ENCODE data around the gene SH3GL3.
A peak's percentile ranks its signal among the peaks of the same experiment; 100 is the strongest.

The SH3GL3 gene

GRCh38 chr15:83477808-83478537 lies 30.8 kb downstream of the SH3GL3 start:
- H3K4me1 ChIP-seq (ENCODE audit: control insufficient read depth, insufficient read depth, low read length) = peaks cover 41% of the 10 kb centered on the region
- H3K36me3 ChIP-seq (ENCODE audit: control insufficient read depth, insufficient read depth, low read length) = no peaks in the 10 kb centered on the region
- H3K9ac ChIP-seq (ENCODE audit: low read depth, low read length) = no peak overlapping the region
- no peaks in the 10 kb centered on the region for H3K27me3 ChIP-seq (ENCODE audit: control insufficient read depth, insufficient read depth, low read length)
- no peak overlapping the region for H3K4me3 ChIP-seq (ENCODE audit: low read depth, low read length)
- H3K27ac ChIP-seq (ENCODE audit: low read depth, low read length) = no peak overlapping the region
- H3K9me3 ChIP-seq (ENCODE audit: control insufficient read depth, insufficient read depth, low read length) = no peaks in the 10 kb centered on the region

- no peak overlapping the region for H3K27ac ChIP-seq (ENCODE audit: low read depth, low read length)
- H3K4me3 ChIP-seq (ENCODE audit: low read depth, low read length) = no peak overlapping the region
- H3K9ac ChIP-seq (ENCODE audit: low read depth, low read length) = no peak overlapping the region
- no peaks in the 10 kb centered on the region; the same call in 1 of the 2 replicates for H3K9me3 ChIP-seq (ENCODE audit: control insufficient read depth, insufficient read depth, low read length)
- no peaks in the 10 kb centered on the region for H3K36me3 ChIP-seq (ENCODE audit: control insufficient read depth, insufficient read depth, low read length)
- H3K27me3 ChIP-seq (ENCODE audit: control insufficient read depth, insufficient read depth, low read length) = no peaks in the 10 kb centered on the region
- H3K4me1 ChIP-seq (ENCODE audit: control insufficient read depth, insufficient read depth, low read length) = peaks cover 7% of the 10 kb centered on the region
Observed at GRCh38 chr15:83483612-83484011, 36.5 kb downstream of the SH3GL3 start.

GRCh38 chr15:83484636-83485035 lies 37.5 kb downstream of the SH3GL3 start:
- H3K4me3 ChIP-seq (ENCODE audit: low read depth, low read length) = no peak overlapping the region
- no peaks in the 10 kb centered on the region for H3K27me3 ChIP-seq (ENCODE audit: control insufficient read depth, insufficient read depth, low read length)
- no peak overlapping the region for H3K27ac ChIP-seq (ENCODE audit: low read depth, low read length)
- H3K4me1 ChIP-seq (ENCODE audit: control insufficient read depth, insufficient read depth, low read length) = peaks cover 4% of the 10 kb centered on the region; the same call in 1 of the 2 replicates
- no peaks in the 10 kb centered on the region for H3K36me3 ChIP-seq (ENCODE audit: control insufficient read depth, insufficient read depth, low read length)
- H3K9me3 ChIP-seq (ENCODE audit: control insufficient read depth, insufficient read depth, low read length) = no peaks in the 10 kb centered on the region; the same call in 1 of the 2 replicates
- H3K9ac ChIP-seq (ENCODE audit: low read depth, low read length) = no peak overlapping the region

- Histone ChIP-seq H3K4me1 (ENCODE audit: control insufficient read depth, insufficient read depth, low read length) (no peaks in the 10 kb centered on the region), H3K27ac (ENCODE audit: low read depth, low read length) (no peak overlapping the region), H3K9ac (ENCODE audit: low read depth, low read length) (no peak overlapping the region), H3K9me3 (ENCODE audit: control insufficient read depth, insufficient read depth, low read length) (no peaks in the 10 kb centered on the region; the same call in 1 of the 2 replicates), H3K27me3 (ENCODE audit: control insufficient read depth, insufficient read depth, low read length) (no peaks in the 10 kb centered on the region), H3K36me3 (ENCODE audit: control insufficient read depth, insufficient read depth, low read length) (no peaks in the 10 kb centered on the region), H3K4me3 (ENCODE audit: low read depth, low read length) (no peak overlapping the region)
Observed at GRCh38 chr15:83486363-83486762, 39.2 kb downstream of the SH3GL3 start.

- no peaks in the 10 kb centered on the region; the same call in 1 of the 2 replicates for H3K9me3 ChIP-seq (ENCODE audit: control insufficient read depth, insufficient read depth, low read length)
- H3K4me3 ChIP-seq (ENCODE audit: low read depth, low read length) = no peak overlapping the region
- no peak overlapping the region for H3K9ac ChIP-seq (ENCODE audit: low read depth, low read length)
- H3K27me3 ChIP-seq (ENCODE audit: control insufficient read depth, insufficient read depth, low read length) = no peaks in the 10 kb centered on the region
- H3K27ac ChIP-seq (ENCODE audit: low read depth, low read length) = no peak overlapping the region
- no peaks in the 10 kb centered on the region for H3K4me1 ChIP-seq (ENCODE audit: control insufficient read depth, insufficient read depth, low read length)
- H3K36me3 ChIP-seq (ENCODE audit: control insufficient read depth, insufficient read depth, low read length) = no peaks in the 10 kb centered on the region
Observed at GRCh38 chr15:83487519-83487918, 40.4 kb downstream of the SH3GL3 start.

GRCh38 chr15:83489690-83490089 lies 42.5 kb downstream of the SH3GL3 start:
- Histone ChIP-seq H3K9me3 (ENCODE audit: control insufficient read depth, insufficient read depth, low read length) (no peaks in the 10 kb centered on the region; the same call in 1 of the 2 replicates), H3K4me3 (ENCODE audit: low read depth, low read length) (no peak overlapping the region), H3K9ac (ENCODE audit: low read depth, low read length) (no peak overlapping the region), H3K4me1 (ENCODE audit: control insufficient read depth, insufficient read depth, low read length) (no peaks in the 10 kb centered on the region), H3K36me3 (ENCODE audit: control insufficient read depth, insufficient read depth, low read length) (no peaks in the 10 kb centered on the region), H3K27me3 (ENCODE audit: control insufficient read depth, insufficient read depth, low read length) (no peaks in the 10 kb centered on the region), H3K27ac (ENCODE audit: low read depth, low read length) (no peak overlapping the region)

GRCh38 chr15:83491486-83491885 lies 44.3 kb downstream of the SH3GL3 start:
- Histone ChIP-seq H3K4me1 (ENCODE audit: control insufficient read depth, insufficient read depth, low read length) (no peaks in the 10 kb centered on the region), H3K36me3 (ENCODE audit: control insufficient read depth, insufficient read depth, low read length) (no peaks in the 10 kb centered on the region), H3K9ac (ENCODE audit: low read depth, low read length) (no peak overlapping the region), H3K27me3 (ENCODE audit: control insufficient read depth, insufficient read depth, low read length) (no peaks in the 10 kb centered on the region), H3K4me3 (ENCODE audit: low read depth, low read length) (no peak overlapping the region), H3K27ac (ENCODE audit: low read depth, low read length) (no peak overlapping the region), H3K9me3 (ENCODE audit: control insufficient read depth, insufficient read depth, low read length) (no peaks in the 10 kb centered on the region)

- H3K4me1 ChIP-seq (ENCODE audit: control insufficient read depth, insufficient read depth, low read length) = peaks cover 17% of the 10 kb centered on the region
- H3K36me3 ChIP-seq (ENCODE audit: control insufficient read depth, insufficient read depth, low read length) = no peaks in the 10 kb centered on the region
- no peak overlapping the region for H3K9ac ChIP-seq (ENCODE audit: low read depth, low read length)
- H3K27ac ChIP-seq (ENCODE audit: low read depth, low read length) = no peak overlapping the region
- H3K27me3 ChIP-seq (ENCODE audit: control insufficient read depth, insufficient read depth, low read length) = no peaks in the 10 kb centered on the region
- H3K9me3 ChIP-seq (ENCODE audit: control insufficient read depth, insufficient read depth, low read length) = peaks cover 10% of the 10 kb centered on the region
- H3K4me3 ChIP-seq (ENCODE audit: low read depth, low read length) = no peak overlapping the region
Observed at GRCh38 chr15:83496766-83497165, 49.6 kb downstream of the SH3GL3 start.

- peak overlapping the region; percentile 0; the same call in 1 of the 2 replicates for H3K4me3 ChIP-seq (ENCODE audit: low read depth, low read length)
- H3K27ac ChIP-seq (ENCODE audit: low read depth, low read length) = peak overlapping the region; percentile 81
- no peaks in the 10 kb centered on the region for H3K36me3 ChIP-seq (ENCODE audit: control insufficient read depth, insufficient read depth, low read length)
- H3K27me3 ChIP-seq (ENCODE audit: control insufficient read depth, insufficient read depth, low read length) = no peaks in the 10 kb centered on the region
- H3K4me1 ChIP-seq (ENCODE audit: control insufficient read depth, insufficient read depth, low read length) = peaks cover 17% of the 10 kb centered on the region
- peaks cover 10% of the 10 kb centered on the region for H3K9me3 ChIP-seq (ENCODE audit: control insufficient read depth, insufficient read depth, low read length)
- peak overlapping the region; percentile 60 for H3K9ac ChIP-seq (ENCODE audit: low read depth, low read length)
Observed at GRCh38 chr15:83498374-83498773, 51.2 kb downstream of the SH3GL3 start.

- peak overlapping the region; percentile 81 for H3K27ac ChIP-seq (ENCODE audit: low read depth, low read length)
Observed at GRCh38 chr15:83498801-83499200, 51.7 kb downstream of the SH3GL3 start.

GRCh38 chr15:83499476-83499875 lies 52.3 kb downstream of the SH3GL3 start:
- H3K27ac ChIP-seq (ENCODE audit: low read depth, low read length) = peak overlapping the region; percentile 37
- H3K27me3 ChIP-seq (ENCODE audit: control insufficient read depth, insufficient read depth, low read length) = no peaks in the 10 kb centered on the region
- no peak overlapping the region for H3K9ac ChIP-seq (ENCODE audit: low read depth, low read length)
- no peaks in the 10 kb centered on the region for H3K36me3 ChIP-seq (ENCODE audit: control insufficient read depth, insufficient read depth, low read length)
- H3K9me3 ChIP-seq (ENCODE audit: control insufficient read depth, insufficient read depth, low read length) = peaks cover 10% of the 10 kb centered on the region
- peaks cover 17% of the 10 kb centered on the region for H3K4me1 ChIP-seq (ENCODE audit: control insufficient read depth, insufficient read depth, low read length)
- H3K4me3 ChIP-seq (ENCODE audit: low read depth, low read length) = no peak overlapping the region

More at GRCh38 chr15:83498801-83499200, 51.7 kb downstream of the SH3GL3 start:
- Histone ChIP-seq H3K9ac (ENCODE audit: low read depth, low read length) (peak overlapping the region; percentile 60), H3K9me3 (ENCODE audit: control insufficient read depth, insufficient read depth, low read length) (peaks cover 10% of the 10 kb centered on the region), H3K27me3 (ENCODE audit: control insufficient read depth, insufficient read depth, low read length) (no peaks in the 10 kb centered on the region), H3K36me3 (ENCODE audit: control insufficient read depth, insufficient read depth, low read length) (no peaks in the 10 kb centered on the region), H3K4me1 (ENCODE audit: control insufficient read depth, insufficient read depth, low read length) (peaks cover 17% of the 10 kb centered on the region), H3K4me3 (ENCODE audit: low read depth, low read length) (peak overlapping the region; percentile 0; the same call in 1 of the 2 replicates)

Data from HUES48 (cell line).